ENCODE measurements around the gene TSPAN12. TPM values are rescaled to one million over a fixed set of nuclear protein-coding genes. Genes with fewer than 3 reads are reported as not detected.

Gene TSPAN12
- total and polyA plus RNA-seq, 2 of the 4 experiments (the other 2 are of a cell fraction) = 0.36 to 0.72 TPM

DNA sequence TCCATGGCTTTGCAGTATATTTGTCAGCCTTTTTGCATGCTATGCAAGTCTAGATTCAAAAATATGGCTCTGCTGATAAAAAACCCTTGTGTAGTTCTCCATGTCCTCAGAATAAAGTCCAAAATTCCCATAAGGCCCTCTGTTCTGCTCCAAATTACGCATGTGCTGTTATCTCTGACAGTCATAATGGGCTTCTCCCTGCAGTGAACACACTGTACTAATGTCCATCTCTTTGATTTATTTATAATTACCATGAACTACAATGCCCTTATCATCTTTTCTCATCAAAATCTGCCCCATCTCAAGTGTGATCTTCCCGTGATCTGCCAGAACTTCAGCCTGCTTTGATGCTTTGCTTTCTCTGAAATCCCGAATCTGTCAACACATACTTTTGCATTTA lies 87.7 kb downstream of the TSPAN12 start:
- DNase-seq = no peak
- TF ChIP-seq FOS (IDR thresholded peaks at IDR 0.05; ENCODE audit: low read depth, low read length) = no peak
- TF ChIP-seq CHD1 (IDR thresholded peaks at IDR 0.05; ENCODE audit: low read depth, low read length) = no peak
- no peak for TF ChIP-seq MAFK (IDR thresholded peaks at IDR 0.05; ENCODE audit: low read depth, low read length)
- no peak for TF ChIP-seq RAD21 (IDR thresholded peaks at IDR 0.05; ENCODE audit: low read length)
- TF ChIP-seq RCOR1 (IDR thresholded peaks at IDR 0.05; ENCODE audit: insufficient replicate concordance, low read length) = no peak
- TF ChIP-seq CEBPB (IDR thresholded peaks at IDR 0.05; ENCODE audit: low read depth, low read length) = no peak
- no peak for TF ChIP-seq POLR2A (IDR thresholded peaks at IDR 0.05; ENCODE audit: low read depth, low read length)
- no peak for TF ChIP-seq MAZ (IDR thresholded peaks at IDR 0.05; ENCODE audit: borderline replicate concordance, low read depth, low read length)
- no peak for TF ChIP-seq MXI1 (IDR thresholded peaks at IDR 0.05; ENCODE audit: borderline replicate concordance, low read depth, low read length)
- TF ChIP-seq, protein P1, sequence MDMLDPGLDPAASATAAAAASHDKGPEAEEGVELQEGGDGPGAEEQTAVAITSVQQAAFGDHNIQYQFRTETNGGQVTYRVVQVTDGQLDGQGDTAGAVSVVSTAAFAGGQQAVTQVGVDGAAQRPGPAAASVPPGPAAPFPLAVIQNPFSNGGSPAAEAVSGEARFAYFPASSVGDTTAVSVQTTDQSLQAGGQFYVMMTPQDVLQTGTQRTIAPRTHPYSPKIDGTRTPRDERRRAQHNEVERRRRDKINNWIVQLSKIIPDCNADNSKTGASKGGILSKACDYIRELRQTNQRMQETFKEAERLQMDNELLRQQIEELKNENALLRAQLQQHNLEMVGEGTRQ (IDR thresholded peaks at IDR 0.05; ENCODE audit: low read depth, low read length) = no peak
- TF ChIP-seq RFX5 (IDR thresholded peaks at IDR 0.05; ENCODE audit: low read depth, low read length) = no peak
- TF ChIP-seq SMC3 (IDR thresholded peaks at IDR 0.05; ENCODE audit: low read depth, low read length) = no peak
- no peak for TF ChIP-seq NFE2L2 (IDR thresholded peaks at IDR 0.05; ENCODE audit: low read depth, low read length)
- no peak for TF ChIP-seq BHLHE40 (IDR thresholded peaks at IDR 0.05; ENCODE audit: low read depth, low read length)
- TF ChIP-seq, protein P2, sequence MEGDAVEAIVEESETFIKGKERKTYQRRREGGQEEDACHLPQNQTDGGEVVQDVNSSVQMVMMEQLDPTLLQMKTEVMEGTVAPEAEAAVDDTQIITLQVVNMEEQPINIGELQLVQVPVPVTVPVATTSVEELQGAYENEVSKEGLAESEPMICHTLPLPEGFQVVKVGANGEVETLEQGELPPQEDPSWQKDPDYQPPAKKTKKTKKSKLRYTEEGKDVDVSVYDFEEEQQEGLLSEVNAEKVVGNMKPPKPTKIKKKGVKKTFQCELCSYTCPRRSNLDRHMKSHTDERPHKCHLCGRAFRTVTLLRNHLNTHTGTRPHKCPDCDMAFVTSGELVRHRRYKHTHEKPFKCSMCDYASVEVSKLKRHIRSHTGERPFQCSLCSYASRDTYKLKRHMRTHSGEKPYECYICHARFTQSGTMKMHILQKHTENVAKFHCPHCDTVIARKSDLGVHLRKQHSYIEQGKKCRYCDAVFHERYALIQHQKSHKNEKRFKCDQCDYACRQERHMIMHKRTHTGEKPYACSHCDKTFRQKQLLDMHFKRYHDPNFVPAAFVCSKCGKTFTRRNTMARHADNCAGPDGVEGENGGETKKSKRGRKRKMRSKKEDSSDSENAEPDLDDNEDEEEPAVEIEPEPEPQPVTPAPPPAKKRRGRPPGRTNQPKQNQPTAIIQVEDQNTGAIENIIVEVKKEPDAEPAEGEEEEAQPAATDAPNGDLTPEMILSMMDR (conservative IDR thresholded peaks at IDR 0.05; ENCODE audit: low read depth, low read length) = no peak
- TF ChIP-seq, protein P3, sequence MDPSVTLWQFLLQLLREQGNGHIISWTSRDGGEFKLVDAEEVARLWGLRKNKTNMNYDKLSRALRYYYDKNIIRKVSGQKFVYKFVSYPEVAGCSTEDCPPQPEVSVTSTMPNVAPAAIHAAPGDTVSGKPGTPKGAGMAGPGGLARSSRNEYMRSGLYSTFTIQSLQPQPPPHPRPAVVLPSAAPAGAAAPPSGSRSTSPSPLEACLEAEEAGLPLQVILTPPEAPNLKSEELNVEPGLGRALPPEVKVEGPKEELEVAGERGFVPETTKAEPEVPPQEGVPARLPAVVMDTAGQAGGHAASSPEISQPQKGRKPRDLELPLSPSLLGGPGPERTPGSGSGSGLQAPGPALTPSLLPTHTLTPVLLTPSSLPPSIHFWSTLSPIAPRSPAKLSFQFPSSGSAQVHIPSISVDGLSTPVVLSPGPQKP (IDR thresholded peaks at IDR 0.05; ENCODE audit: borderline replicate concordance, low read depth, low read length) = no peak
- CTCF ChIA-PET = no interaction called here

More for the DNA sequence above, 87.7 kb downstream of the TSPAN12 start:
- Histone ChIP-seq H3K27me3 (ENCODE audit: control insufficient read depth, insufficient read depth, low read length) (no peaks in the 10 kb centered on the region; the same call in 1 of the 2 replicates), H3K27ac (ENCODE audit: insufficient read depth, low read length) (no peak overlapping the region), H3K4me3 (ENCODE audit: insufficient read depth, low read depth, low read length) (no peak overlapping the region), H4K91ac (ENCODE audit: insufficient read depth, low read depth, low read length) (no peak overlapping the region), H2AK5ac (ENCODE audit: low read depth, low read length) (no peak overlapping the region), H3K9me3 (ENCODE audit: control insufficient read depth, insufficient read depth, low read length) (no peaks in the 10 kb centered on the region), H4K8ac (ENCODE audit: low read depth in 2 of 2, low read length in 2 of 2) (no peak overlapping the region), H3K14ac (replicated peaks; ENCODE audit: low read depth, low read length) (no peak overlapping the region), H2BK15ac (ENCODE audit: low read depth, low read length) (no peak overlapping the region), H3K56ac (ENCODE audit: extremely low read depth, insufficient read depth, low read length) (no peak overlapping the region), H2BK5ac (ENCODE audit: low read depth, low read length, poor library complexity, severe bottlenecking) (no peak overlapping the region), H3K9me1 (ENCODE audit: insufficient read depth, low read length) (no peaks in the 10 kb centered on the region), H3K18ac (ENCODE audit: low read depth, low read length) (no peak overlapping the region), H4K20me1 (ENCODE audit: insufficient read depth, low read length) (no peaks in the 10 kb centered on the region), H2BK120ac (ENCODE audit: low read depth, low read length) (no peak overlapping the region), H3K36me3 (ENCODE audit: control insufficient read depth, insufficient read depth, low read length) (no peaks in the 10 kb centered on the region), H3K79me1 (ENCODE audit: low read depth in 1 of 2, low read length in 2 of 2) (no peaks in the 10 kb centered on the region), H2AK9ac (replicated peaks; ENCODE audit: low read depth, low read length, poor library complexity) (no peak overlapping the region), H3K4me2 (ENCODE audit: low read depth, low read length) (no peak overlapping the region), H3K4ac (ENCODE audit: low read depth, low read length) (no peak overlapping the region), H2BK20ac (ENCODE audit: low read depth, low read length) (no peak overlapping the region), H3K23ac (ENCODE audit: low read depth, low read length) (no peak overlapping the region), H2AFZ (replicated peaks; ENCODE audit: low read length, poor library complexity) (no peak overlapping the region), H3K9ac (ENCODE audit: low read depth, low read length) (no peak overlapping the region), H3K4me1 (ENCODE audit: control insufficient read depth, insufficient read depth, low read length) (no peaks in the 10 kb centered on the region), H4K5ac (ENCODE audit: low read depth, low read length) (no peak overlapping the region)
- POLR2A ChIA-PET (ENCODE audit: unreplicated experiment) = no interaction called here
- intact Hi-C loops (cut with micrococcal nuclease) (no loop called here), in situ Hi-C loops (cut with MboI; ENCODE audit: low sequenced_read_pairs) (no loop called here), dilution Hi-C loops (cut with HindIII; ENCODE audit: low sequenced_read_pairs, unreplicated experiment) (no loop called here)
- no TSS peak for BruUV-seq (replicated peaks)
- WGBS, 2 experiments (ENCODE audit: extremely low coverage in 2 of 2, insufficient read length in 1 of 2) = no CpG with 5 or more reads among the region's 3 CpGs
- no peak for ATAC-seq (ENCODE audit: low read depth)
